GM18873 (cell line): ENCODE results near the gene PLCB2.

ENCODE experiments used
- ATAC-seq: cut with Tn5 transposase; IDR thresholded peaks from one replicate; pipeline ENCODE4 v1.9.1; 2021; ENCODE audit warnings: mild to moderate bottlenecking, moderate library complexity, moderate number of reproducible peaks; ENCODE audit not compliant: unreplicated experiment, low FRiP score

The PLCB2 gene

DNA sequence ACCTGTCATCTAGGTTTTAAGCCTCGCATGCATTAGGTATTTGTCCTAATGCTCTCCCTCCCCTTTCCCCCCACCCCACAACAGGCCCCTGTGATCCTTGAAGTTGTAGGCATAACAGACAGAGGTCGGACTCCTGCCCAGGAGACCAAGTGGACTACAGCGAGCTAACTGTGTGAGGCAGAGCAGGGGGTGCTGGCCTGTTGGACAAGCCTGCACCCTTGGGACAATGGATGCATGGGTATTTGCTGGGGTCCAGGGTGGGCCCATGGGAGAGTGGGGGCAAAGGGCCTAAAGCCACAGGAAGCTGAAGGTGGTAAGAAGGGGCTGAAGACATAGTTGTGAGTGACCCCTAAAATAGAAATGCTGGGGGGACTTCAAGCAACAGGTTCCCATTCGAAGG is 2.5 kb downstream of the PLCB2 start:
- no peak for ATAC-seq

DNA sequence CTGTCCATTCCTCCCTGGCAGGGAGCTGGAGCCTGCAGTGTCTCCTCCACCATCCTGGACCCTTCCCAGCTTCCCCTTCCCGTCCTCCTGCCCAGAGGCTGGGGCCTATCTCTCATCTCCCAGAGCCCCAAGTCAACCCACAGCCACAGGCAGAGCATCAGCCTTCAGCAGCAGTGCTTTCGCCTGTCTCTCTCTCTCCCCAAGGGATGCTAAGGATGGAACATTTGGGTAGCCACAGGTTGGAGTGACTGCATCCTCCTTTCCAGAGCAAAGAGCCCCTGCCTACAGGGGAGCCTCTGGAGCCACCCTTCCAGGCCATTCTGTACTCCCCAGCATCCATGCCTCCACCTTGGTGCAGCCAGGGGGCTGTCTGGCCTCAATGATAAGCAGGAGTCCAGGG is 4.2 kb downstream of the PLCB2 start:
- no peak for ATAC-seq

DNA sequence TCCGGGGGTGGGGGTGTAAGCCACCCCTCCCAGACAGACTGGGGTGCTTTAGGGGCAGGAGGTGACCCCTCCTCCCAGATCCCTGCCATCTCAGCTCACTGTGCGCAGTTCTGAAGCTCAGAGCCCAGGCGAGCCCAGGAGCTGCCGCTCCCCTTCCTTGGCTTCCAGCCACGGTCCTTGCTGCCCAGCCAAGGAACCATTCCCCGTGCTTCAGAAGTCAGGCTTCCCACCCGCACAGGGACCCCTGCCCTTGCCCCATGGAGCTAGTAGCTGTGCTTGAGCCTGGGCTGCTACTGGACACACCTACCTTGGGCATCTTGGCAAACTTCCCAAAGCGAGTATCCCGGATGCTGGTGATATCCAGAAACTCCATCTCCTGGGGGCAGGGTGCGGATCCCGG is 4.8 kb downstream of the PLCB2 start:
- no peak for ATAC-seq

DNA sequence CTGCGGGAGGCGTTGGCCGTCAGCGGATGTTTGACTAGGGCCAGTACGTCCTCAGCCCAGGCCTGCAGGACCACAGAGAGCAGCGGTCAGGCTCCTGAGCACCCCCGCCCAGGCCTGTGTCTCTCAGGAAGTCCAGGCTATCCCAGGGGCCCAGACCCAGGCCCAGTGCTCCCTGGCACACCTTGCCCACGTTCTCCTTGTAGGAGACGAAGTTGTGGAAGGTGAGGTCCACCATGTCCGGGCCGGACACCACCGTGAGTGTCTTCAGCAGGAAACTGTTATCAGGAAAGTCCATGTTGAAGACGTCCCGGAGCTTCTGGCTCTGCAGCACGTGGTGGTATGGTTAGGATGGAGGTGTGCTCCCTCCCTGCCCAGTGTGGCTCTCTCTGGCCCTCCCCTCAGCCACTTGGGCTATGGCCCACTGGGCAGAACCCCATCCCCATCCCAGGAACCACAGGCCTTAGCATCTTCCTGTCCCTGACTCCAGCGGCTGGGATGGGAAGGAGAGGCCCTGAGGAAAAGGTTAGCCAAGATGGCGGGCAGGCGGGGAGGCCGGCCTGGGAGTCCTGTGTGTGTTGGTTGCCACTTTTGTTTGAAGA is 5.3 kb downstream of the PLCB2 start:
- no peak for ATAC-seq

DNA sequence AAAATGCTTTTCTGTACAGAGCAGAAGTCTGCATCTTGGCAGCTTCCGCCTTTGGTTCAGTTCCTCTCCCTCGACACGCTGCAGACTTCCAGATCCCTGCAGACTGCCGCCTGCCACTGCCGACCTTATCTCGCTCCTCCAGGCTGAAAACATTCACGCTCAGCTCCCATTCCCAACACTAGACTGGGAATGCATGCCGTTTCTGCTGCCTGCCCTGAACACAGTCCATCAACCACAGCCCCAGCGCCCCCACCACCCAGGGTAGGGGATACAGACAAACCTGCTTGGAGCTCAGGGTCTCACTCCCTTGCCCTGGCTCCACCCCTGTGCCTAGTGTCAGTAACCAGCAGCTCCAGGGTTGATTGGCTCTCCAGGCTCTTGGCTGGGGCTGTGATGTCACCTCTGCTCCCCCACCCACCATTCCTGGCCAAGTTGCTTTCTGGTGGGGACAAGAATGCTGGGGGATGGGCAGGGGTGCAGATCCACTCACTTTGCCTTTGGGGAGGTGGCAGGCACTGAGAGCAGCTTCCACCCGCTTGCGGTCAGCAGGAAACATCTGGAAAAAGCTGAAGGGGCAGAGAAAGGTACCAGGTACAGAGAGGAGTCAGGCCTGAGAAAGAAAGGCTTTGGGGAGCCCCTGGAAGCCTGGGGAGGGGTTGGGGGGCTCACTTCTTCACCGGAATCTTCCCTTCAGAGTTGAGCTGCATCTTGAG is 6.1 kb downstream of the PLCB2 start:
- no peak for ATAC-seq

DNA sequence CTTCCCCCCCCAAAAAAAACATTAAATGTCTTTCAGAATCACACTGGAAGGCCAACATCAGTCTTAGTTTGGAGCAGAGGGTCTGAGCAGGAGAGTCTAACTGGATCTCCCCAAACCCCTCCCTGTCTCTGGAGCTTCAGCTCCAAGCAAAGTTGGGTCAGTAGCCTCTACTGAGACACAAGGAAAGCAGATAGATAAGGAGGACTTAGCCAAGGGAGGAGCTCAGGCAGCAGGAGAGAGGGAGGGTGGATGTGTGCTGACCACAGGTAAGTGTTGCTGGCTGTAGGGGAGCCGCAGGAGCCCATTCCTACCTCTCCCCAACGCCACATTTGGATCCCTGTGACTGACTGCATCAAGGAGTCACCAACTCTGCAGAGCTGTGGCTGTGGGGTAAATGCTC is 7.0 kb downstream of the PLCB2 start:
- no peak for ATAC-seq

DNA sequence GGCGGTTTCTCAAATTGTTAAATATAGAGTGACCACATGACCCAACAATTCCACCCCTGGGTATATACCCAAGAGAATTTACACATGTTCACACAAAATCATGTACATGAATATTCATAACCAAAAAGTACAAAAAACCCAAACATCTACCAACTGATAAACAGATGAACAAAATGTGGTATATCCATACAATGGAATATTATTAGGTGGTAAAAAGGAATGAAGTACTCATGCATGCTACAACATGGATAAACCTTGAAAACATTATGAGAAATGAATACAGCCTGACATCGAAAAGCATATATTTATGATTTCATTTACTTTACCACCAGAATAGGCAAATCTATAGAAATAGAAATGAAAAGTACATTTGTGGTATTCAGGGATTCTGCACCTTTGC is 7.4 kb downstream of the PLCB2 start:
- ATAC-seq, result no peak

DNA sequence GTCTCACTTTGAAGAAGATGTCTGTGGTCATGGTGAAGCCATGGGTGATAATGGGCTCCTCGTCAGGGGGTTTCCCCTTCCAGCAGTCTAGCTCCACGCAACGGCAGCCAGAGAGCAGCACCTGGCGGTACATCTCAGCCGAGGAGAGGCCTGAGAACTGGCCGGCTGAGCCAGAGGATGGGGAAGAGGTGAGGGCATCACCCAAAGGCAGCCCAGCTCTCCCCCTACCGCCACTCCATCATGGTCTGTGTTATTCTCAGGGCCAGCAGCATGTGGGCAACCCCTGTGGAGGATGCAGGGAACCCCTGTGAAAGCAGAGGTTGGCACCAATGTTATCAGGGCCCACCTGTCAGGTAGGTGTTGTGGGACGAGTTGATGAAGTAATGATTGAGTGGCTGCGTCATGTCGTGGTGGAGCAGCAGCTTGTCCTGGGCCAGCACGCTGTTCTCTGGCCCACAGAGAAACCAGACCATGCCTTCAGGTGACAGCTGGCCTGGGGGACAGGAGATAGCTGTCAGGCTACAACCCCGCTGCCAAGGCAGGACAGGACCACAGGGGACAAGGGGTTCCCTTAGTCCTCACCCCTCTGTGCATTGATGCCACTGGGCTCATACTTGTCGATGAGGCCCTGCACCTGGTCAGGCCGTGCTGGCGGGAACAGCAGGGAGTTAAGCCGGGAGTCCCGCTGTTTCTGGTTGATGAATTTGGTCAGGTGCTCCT is 9.4 kb downstream of the PLCB2 start:
- no peak for ATAC-seq

DNA sequence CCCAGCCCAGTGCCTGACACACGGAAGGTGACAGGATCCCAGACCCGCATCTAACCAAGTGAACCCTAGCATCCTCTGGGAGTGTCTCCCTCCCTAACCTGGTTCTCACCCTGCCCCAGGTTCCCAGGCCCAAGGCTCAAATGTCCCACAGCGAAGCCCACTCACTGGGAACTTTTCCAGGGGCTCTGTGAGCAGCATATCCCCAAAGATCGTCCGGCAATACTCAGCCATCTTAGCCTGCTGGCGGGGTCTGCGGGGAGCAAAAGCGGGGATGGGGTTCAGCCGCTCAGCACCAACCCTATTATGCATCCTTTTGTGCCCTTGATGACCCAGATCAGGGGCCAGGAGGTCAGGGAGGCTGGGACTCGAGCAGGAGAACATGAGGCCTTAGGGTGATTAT is 10.4 kb downstream of the PLCB2 start:
- ATAC-seq, result no peak

DNA sequence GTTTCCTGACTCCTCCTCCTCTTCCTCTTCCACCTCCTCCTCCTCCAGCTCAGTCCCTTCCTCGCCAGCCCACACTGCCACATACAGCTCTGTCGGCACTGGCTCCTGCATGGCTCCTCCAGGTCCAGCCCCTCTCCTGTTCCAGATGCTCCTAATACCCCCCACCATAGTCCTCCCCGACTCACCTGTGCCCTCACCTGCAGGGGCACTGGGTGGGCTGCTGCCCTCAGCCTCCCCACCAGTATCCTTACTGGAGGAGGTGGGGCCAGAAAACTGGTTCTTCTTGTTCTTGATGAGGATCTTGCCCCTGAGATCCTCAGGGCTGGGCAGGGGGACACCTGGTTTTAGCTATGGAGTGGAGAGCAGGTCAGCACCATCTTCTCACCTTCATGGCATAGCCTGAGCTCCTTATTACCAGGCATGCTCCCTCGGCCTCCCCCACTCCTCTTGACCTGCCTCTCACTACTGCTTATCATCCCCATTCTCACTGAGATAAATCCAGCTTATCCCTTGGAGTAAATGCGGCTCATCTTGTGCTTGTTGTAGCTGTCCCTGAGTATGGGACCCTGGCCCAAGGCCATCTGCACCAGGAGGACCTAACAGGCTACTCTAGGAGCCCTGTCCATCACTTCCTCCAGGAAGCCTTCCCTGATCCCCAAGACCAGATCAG is 11.0 kb downstream of the PLCB2 start:
- no peak for ATAC-seq

DNA sequence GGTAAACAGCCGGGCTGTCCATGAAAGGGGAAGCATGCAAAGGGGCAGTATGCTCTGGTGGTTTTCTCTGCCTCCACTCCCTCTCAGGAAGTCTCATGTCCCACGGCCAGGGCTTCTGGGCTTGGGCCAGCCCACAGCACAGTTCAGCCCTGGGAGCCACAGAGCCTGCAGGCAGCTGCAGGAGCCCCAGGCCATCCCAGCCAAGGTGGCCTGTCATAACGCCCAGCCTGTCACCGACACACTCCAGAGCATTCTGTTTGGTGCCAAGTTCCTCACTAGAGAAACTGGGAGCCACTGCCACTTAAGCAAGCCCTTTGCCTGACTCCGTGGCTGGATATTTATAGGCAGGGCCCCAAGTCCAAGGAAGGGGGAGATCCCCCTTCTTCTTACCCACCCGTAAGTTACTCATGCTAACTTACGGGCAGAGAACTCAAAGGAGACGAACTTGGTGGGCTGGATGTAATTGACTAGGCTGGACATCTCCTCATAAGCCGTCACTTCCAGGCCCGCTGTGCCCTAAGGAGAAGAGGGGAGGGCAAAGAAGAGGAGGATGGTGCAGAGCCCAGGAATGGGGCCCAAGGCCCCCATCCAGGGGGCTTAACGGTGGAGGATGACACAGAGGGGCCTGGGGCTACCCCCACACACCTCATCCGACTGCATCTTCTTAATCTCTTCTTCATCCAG is 11.7 kb downstream of the PLCB2 start:
- ATAC-seq, result no peak

DNA sequence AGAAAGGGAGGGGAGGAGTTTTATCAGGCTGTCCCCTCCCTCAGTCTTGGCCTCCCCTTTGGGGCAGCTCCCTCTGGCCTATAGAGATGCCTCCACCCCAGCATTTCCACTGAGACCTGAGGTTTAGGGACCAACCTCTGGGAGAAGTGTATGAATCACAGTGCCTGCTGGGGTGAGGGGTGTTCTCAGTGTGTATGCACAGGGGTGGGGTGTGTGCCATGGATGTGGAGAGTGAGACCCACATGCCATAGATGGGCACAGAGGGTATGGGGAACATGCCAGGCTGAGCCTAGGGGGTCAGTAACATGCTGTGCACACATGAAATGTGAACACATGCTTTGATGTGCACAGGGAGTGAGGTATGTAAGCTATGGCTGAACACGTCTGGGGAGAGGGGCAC is 12.4 kb downstream of the PLCB2 start:
- ATAC-seq, result no peak

DNA sequence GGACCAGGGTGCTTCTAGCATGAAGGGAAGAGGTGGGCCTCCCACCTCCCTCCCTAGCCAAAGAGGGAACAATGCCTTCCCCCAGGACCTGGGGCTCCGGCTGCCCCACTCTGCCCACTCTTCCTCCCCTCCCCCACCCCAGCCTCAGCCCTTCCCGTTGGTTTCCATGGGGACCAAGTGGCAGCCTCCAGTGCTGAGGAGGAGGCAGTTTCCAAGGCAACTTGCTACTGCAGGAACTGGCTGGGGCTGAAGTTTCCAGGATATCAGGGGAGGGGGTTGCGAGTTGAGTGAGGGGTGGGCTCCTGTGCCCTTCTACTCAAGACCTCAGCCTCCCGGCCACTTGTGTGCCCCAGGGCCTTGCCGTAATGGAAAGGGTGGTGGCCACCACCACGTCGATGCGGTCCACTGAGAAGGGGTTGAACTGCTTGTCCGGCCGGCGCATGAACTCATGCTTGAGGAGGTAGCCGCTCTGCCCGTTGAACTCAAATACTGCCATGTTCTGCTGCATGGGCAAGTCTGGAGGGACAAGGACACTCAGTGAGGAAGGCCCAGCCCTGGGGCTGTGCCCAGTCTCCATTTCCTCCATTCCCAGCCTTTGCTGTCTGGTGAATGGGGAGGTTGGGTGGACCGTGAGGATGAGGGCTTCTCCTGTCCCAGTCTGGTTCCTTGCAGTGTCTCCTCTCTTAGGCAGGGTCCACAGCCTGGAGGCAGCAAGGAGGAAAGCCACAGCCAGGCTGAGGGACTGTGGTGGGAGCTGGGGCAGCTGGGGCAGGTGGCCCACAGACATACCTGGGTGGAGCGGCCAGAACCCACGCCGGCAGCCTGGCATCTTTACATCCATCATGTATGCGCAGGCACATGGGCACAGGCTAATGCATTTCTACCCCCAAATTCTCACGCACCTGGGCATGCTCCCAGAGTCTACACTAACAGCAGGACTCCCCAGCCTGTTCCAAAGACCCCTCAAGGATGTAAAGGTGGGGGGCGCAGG is 13.5 kb downstream of the PLCB2 start:
- ATAC-seq, result no peak

DNA sequence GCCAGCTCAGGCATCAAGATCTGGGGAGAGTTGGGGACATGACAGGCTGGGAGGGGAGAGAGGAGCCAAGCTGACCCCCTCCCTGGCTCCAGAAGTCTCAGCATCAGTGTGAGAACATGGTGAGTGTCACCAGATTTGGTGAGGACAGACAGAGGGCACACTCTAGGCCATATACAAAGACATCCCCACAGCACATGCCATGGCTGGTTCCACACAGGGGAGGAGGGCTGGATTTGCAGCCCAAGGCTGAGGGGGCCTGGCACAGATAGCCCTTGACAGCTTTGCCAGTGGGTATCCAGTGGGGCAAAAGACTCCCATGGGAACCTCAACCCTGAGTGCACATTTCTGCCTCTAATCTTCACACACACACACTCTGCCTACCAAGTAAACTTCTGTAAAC is 14.7 kb downstream of the PLCB2 start:
- no peak for ATAC-seq

DNA sequence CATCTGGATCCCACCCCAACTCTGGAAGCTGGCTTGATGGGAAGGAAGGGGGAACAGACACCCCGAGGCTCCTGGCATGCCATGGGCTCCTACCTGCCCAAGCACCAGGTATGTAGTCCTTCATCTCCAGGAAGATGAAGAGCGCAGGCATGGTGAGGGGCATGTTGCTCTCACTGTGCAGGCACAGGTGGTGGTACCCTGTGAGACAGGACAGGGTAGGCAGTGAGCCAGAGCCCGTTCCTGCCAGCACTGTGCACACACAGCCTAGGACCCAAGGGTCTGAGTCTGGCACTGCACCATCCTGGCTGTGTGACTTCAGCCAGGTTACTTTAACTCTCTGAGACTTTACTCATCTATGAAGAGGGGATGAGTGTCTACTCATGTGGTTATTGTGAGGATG is 15.5 kb downstream of the PLCB2 start:
- no peak for ATAC-seq

DNA sequence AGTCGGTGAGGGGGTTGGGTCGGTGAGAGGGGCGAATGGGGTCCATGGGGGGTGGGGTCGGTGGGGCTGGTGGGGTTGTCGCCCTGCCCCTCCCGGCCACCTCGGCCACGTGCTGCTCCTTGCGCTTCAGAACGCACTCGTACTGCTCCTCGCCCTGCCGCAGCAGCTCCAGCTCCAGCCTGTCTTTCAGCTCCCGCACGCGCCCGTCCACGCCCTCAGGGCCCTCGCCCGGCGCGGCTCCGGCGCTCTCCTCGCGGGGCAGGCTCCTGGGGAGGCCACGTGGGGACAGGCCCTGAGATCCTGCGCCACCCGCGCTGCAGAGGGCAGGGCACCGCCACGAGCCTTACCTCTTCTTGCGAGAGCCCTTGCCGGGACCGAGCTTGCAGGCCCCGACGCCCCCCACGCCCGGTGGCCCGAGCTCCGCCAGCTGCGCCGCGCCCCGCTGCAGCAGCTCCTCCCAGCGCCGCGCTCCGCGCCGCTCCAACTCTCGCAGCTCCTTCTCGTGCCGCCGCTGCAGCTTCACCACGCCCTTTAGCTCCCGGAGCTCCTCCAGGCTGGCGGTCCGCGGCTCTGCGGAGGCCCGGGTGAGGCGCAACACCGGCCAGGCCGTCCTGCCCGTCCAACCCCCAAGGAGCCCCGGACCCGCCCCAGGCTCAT is 16.7 kb downstream of the PLCB2 start:
- ATAC-seq, result no peak

DNA sequence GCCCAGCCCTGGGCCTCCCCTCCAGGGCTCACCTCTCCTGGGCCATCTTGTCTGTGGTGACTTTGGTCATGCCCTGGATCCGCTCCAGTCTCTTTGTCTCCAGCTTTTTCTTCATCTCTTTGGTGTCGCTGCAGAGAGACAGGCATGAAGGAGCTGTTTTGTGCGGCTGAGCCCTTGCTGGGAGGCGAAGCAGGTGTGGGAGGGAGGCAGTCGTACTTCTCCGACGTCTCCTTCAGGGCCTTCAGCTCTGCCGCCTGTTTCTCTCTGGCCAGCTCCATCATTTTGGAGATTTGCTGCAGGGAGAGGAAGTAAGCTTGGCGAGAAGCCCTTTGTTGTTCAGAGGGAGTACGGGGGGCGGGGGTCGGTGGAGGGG is 17.2 kb downstream of the PLCB2 start:
- ATAC-seq, result no peak

DNA sequence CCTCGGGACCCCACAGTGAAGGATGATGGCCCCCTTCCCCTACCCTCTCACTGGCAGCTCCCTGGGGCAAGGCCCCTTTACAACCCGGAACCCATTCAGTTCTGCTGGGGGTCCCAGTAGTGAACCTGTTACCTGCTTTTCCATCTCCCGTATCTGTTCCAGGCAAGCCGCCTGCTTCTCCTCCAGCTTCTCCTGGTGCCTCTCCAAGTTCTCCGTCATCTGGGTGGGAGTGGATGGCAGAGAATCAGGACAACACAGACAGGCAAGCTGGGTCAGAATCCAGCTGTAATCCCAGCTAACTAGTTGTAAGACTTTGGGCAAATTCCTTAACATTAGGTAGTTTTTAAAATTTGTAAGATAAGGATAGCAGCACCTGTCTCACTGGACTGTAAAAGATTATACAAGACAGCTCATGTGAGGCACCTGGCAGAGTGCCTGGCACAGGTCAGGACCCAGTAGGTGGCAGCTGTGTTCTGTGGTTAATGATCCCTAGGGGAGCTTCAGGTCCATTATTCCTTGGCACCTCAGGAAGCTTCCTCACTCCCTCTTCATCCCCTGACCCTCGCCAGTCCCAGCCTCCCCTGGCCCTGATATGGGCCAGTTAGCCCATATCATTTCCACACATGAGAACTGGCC is 18.5 kb downstream of the PLCB2 start:
- no peak for ATAC-seq

DNA sequence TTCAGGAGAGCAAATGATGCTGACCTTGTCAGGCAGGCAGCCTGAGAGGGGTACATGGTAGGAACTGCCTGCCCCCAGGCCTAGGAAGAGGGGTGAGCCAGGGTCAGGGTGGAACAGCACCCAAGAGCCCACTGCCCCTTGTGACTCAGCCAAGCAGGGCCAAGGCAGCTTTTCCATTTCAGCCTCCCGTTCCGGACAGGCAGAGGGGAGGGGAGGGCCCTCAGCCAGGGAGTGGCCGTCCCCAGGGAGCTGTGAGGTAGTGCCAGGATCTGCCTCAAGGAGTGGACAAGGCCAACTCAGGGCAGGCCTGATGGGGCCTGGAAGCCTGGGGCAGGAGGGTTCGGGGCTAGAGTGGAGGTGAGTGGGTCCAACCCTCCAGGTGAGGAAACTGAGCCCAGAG is 19.8 kb downstream of the PLCB2 start:
- no peak for ATAC-seq
